ENCODE results near the gene OSTC.
"Not testable (repeated sequence)": the region's sequence is repeated elsewhere in the genome, so short reads cannot be mapped to it uniquely, and the experiment has no call there.

OSTC gene

DNA sequence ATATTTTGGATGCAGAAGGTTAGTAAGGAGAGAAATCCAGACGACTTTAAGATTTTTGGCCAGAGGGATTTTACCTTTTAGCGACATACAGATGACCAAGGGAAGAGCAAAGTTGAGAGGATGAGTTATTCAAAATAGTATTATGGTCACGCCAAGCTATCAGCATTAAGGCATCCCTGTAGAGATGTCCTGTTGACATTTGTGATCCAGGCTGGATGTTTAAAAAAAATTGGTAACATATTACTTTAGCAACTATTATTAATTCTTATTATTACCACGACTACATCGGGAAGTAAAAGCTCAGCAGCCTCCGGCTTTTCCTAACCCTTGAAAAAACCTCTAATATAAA, 562 bp upstream of the OSTC start:
- DNase-seq, result no peak

GRCh38 chr4:108651014-108651791, 804 bp downstream of the OSTC start:
- no peak for DNase-seq

GRCh38 chr4:108662629-108663028, 12.2 kb downstream of the OSTC start:
- no peak for DNase-seq

DNA sequence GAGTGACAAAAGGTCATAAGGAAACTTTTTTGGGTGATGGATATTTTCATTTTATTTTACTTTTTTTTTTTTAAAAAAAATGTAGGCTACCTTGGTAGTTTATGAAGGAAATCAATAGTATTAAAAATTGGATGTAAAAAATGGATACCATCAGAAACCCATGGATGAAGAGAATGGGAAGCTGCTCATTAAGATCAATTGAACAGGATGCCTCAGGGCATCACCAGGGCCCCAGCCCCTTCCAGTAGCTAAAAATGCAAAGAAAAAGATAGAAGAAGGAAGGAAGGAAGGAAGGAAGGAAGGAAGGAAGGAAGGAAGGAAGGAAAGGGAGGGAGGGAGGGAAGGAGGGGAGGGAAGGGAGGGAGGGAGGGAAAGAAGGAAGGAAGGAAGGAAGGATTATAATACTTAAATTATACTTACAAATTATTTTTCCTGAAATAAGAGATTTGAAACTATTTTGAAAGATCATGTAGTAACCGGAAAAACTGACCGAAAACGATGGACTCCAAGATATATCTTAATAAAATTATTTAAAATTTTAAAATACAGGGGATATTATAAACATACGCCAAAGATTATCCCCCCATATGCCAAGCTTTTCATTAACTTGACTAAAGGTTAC, 24.1 kb downstream of the OSTC start:
- no peak for DNase-seq

DNA sequence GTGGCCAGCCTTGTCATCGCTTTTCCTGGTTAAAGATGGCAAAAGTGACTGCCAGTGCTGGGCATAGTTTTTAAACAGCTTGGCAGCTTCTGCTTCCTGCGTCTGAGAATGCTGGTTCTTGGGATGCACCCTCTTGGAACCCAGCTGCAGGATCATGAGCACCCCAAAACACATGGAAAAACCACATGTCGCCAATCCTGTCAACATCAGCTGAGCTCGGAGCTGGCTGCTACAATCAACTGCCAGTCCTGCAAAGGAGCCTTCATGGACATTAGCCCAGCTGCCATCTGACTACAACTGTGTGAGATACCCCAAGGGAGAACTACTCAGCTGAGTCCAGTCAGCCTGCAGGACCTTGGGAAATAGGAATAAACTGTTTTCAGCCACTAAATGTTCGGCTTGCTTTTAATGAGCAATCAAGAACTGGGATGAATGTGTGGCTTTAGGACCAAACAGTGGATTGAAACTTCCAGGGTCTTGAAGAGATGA, 31.0 kb downstream of the OSTC start:
- DNase-seq, result no peak

- DNase-seq, result no peak
Observed at GRCh38 chr4:108683479-108683878, 33.1 kb downstream of the OSTC start.

- DNase-seq, result no peak
Observed at GRCh38 chr4:108685036-108685686, 34.8 kb downstream of the OSTC start.

GRCh38 chr4:108690738-108691137, 40.3 kb downstream of the OSTC start:
- DNase-seq, result no peak

DNA sequence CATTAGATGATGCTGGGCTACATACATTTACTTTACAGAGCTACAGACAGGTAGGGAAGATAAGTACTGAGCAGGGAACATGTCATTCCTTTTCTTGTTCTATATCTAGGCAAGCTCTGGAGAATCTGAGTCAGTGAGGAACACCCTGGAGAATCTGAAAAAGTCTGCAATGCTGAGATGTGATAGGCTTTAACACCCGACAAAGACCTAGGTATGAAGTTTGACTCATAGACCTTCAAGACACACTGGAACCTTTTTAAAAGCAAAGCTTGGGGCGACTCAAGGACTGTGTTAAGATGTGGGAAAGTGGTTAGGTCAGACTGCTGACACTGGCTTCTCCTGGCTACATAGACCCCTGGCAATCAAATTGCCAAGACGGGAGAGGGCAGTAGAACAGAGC, 42.8 kb downstream of the OSTC start:
- no peak for DNase-seq

DNA sequence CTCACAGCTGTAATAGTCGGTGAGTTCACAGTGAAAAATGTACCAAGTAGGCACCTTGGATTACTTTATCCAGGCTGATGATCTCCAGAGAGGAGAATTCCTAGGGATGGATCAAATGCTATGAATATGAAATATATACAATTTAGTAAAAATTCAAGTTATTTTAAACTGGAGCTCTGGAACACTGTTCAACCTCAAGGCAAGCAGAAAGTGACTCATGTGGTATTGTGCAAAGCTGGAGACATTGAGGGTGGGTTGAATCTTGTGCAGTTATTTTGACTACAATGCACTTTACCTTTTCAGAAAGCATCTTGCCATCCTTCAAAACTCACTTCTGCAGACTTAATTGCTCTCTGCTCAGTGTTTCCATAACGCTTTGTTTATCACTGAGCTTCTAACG, 43.4 kb downstream of the OSTC start:
- no peak for DNase-seq

DNA sequence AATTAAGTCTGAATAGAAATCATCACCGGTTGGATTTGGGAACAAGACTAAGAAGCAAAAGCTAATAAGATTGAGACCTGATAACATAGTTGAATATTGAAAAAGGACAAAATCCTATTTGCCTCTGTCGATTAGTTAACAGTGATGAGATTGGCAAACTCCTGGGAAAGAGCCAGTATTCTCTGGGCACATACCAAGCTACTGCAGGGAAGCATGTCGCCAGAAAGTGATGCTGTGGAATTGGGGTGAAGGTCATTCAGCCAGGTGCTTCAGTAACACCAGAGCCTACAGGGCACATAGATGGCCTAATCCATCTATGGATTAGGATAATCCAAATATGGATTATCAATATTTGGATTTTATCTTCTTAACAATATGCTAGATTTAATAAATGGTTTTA, 44.0 kb downstream of the OSTC start:
- DNase-seq, result no peak

DNA sequence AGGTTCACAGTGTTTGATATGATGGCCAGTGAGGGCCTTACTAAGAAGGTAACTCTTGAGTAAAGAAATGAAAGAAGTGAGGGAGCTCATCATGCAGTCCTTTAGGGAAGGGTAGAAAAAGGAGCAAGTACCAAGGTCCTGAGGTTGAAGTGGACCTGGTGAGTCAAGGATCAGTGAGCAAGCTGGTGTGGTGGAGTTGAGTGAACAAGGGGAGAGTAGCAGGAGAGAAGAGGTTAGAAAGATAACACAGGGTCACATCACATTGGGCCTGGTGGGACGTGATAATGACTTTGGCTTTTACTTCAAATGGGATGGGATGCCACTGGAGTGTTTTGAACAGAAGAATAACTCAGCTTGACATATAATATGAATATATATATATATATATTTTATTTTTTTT, 44.7 kb downstream of the OSTC start:
- no peak for DNase-seq

GRCh38 chr4:108696160-108696559, 45.8 kb downstream of the OSTC start:
- DNase-seq, result no peak

DNA sequence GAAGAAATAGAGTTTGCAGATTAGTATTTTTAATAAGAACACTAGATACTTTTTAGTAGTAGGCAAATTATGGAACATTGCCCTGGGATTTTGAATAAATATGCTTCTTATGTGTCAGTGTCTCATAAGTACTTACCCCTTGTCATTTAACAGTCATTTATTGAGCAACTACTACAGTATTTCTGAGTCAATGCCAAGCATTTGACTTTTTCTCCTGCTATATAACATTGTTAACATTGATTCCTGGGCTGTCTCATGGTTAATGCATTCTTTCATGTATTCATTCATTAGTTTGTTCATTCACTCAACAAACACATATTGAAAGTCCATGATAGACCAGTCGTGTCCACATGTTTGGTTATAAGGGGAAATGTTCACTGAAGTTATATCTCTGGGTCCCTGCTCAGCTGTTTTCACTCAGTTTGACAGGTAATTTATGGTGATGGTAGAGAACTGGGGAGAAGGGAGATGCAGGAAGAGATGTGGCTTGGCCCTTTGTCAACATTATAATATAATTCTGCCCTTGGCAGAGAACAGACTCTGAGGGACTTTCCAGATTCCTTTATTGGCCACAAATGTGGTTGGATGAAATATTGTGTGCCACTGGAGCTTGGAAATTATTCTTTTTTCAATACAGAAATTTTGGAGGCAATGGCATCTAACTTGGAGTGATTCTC, 49.8 kb downstream of the OSTC start:
- no peak for DNase-seq

DNA sequence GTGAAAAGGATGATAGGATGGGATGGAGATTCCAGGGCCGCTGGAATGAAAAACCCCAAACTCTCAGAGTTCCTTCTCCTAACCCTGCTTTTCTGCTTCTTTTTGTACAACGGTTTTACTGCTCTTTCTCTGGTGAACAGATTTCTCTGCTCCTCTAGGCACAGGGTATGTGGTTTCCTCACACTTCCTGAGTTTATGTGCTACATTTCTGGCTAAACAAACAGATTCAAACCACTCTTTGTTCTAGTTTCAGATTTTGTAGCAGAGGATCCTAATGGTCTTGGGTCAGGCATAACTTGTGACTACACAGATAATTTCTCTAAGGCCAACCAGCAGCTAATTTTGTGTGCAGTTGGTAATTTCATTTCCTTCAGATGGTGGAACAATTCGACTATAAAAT, 52.6 kb downstream of the OSTC start:
- no peak for DNase-seq

DNA sequence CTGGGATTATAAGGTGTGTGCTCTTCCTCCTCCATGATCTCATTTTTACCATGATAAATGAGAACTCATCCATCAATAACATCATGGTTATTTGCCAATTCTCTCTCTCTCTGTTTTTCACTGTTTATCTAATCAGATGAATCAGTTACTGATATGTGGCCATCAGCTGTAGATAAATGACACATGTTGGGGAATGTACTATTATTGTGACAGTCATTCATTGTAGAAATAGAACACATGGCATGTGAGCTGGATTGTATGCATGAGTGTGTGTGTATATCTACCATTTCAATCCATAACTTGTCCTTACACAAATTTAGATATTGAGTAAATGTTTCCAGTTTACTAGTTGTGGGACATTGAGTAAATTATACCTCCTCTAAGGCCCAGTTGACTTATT, 53.0 kb downstream of the OSTC start:
- DNase-seq, result no peak

- DNase-seq, result no peak
Observed at GRCh38 chr4:108703966-108704365, 53.6 kb downstream of the OSTC start.

GRCh38 chr4:108706289-108706688, 55.9 kb downstream of the OSTC start:
- no peak for DNase-seq

DNA sequence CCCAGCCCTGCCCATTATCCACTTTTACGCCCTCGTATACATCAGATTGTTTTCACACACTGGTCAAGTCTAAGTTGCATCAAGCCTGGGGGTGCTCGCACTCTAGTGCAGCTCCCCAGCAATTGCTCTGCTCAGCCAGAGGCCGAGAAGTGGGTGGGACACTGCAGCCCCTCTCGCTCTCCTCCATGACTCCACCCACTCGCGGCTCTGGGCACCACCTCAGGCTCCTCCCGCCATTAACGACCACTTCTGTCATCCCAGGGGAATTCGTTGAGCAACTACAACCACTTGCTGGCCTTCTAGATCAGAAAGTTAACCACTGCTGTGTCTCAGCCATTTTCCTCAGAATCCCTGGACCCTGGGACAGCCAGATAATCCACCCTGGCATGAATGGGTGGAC, 58.8 kb downstream of the OSTC start:
- no peak for DNase-seq

- DNase-seq, result no peak
Observed at GRCh38 chr4:108709722-108710121, 59.3 kb downstream of the OSTC start.

DNA sequence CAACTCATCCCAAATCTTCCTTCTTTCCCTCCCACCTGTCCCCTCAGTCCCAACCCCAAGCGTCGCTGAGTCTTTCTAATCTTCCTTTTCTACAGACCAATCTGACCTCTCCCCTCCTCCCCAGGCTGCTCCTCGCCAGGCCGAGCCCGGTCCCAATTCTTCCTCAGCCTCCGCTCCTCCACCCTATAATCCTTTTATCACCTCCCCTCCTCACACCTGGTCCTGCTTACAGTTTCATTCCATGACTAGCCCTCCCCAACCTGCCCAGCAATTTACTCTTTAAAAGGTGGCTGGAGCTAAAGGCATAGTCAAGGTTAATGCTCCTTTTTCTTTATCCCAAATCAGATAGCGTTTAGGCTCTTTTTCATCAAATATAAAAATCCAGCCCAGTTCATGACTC, 60.2 kb downstream of the OSTC start:
- not testable (repeated sequence) for DNase-seq

DNA sequence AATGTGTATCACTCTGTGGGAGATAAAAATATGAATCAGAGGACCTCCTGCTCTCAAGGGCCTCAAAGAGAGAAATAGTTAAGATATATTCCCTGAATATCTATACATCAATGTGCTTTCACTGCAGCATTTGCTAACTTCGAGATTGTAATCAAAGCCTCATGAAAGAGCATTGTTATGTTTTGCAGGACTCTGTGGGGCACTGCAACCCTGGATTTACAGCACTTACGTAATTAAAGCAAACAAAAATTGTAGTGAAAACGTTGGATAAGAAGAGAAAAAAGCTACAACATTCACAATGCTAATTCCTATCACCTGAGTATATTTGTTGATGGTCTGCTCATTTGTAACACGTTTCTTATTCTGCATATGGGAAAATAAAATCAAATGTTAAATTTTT, 64.5 kb downstream of the OSTC start:
- DNase-seq, result no peak

DNA sequence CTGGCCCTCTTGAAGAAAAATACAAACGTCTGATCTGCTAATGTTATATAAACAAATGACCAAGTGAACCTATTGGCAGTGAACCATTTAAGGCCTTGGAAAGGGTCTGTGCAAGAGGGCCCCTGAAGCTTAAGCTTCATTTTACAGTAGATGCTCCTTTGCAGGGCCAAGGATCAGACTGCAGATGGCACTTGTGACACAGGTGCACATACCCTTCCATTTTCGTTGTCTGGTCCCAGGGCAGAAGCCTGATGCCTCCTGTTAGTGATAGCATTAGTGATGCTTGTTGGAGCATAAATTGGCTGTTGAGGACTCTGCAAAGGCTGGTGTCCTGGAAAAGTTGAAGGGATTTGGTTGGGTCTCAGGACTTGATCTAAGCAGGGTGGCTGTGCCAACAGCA, 65.9 kb downstream of the OSTC start:
- no peak for DNase-seq

DNA sequence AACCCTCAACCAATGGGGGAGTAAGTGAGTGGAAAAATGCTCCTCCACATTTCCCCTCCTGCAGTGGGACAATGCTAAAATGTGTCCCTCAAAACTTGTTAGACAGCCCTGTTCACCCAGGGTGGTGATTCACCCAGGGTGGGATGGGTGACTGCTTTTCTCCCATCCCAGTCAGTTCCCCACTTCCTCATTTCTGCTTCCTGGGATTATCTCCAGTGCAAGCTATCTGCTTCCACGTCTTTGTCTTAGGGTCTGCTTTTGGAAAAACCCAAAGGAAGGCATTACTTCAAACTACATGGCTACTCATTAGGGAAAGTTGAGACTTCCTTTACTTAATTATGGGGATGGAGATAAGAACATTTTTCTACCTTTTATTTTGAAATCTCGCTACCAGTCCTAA, 67.0 kb downstream of the OSTC start:
- DNase-seq, result no peak

Measured in cortex of kidney (tissue), 1 donor.